KBM-7 (cell line): ENCODE results near the gene CACNA1E.

Experiments
- DNase-seq: peaks from one replicate; pipeline ENCODE4 v3.0.0-alpha.2; 2015
- in situ Hi-C: fragments of 300-500 bp; cut with MboI; formaldehyde crosslinking; loops from 2 replicates; pipeline ENCODE4 v1.14.3; 2020; ENCODE audit warnings: low sequenced_read_pairs, low pct_unique_long_range_greater_than_20kb, mixed read lengths

Gene CACNA1E

DNA sequence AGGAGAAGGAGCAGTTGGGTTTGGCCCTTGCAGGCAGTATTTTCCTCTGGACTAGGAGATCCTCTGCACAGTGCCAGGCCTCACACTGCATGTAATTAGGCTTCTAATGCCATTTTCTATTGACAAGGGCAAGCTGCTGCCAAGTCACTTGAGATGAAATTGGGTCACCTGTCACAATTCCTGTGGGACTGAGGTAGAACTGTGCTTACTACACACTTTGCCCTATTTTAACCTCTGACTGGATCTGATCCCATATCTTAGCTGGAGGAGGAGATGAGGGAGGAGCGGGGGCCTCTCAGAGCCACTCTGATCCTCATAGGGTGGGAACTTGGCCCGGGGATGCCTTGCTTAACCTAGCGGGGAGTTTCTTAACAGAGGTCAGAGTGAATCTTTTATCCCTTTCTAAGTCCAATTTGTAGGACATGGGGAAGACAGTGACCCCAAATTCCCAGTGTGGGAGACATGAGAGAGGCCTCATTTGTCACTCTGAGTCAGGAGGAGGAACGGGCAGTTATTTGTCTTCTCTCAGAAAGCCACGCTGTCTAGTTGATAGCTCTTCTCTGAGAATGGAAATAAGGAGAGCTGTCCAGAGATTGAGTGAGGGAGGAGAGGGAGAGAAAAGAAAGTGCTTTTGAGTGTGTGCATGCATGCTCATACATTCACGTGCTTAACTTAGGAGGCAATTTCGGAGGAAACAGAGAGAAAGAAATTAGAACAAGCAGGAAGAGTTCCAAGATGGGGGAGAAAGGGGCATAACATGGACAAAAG, 121.3 kb downstream of the CACNA1E start:
- DNase-seq = no peak
- in situ Hi-C loops = no loop called here

DNA sequence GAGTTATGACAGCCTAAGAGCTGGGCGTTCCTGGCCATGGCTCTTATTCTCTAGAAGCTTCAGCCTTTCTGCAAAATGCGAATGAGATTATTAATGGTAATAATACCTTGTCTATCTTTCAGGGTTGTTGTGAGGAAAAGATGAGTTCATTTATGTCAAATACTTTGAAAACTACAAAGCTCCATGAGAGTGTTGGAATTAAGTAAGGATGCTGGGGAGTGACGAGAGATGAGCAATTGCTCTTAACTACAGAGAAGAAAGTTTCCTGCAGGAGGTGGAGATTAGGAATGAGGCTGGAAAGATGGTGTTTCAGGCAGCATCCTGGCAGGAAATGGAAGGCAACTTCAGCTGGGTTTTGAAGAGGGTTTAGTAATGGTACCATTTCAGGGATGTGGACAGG, 124.2 kb downstream of the CACNA1E start:
- in situ Hi-C loops = no loop called here
- DNase-seq = no peak

DNA sequence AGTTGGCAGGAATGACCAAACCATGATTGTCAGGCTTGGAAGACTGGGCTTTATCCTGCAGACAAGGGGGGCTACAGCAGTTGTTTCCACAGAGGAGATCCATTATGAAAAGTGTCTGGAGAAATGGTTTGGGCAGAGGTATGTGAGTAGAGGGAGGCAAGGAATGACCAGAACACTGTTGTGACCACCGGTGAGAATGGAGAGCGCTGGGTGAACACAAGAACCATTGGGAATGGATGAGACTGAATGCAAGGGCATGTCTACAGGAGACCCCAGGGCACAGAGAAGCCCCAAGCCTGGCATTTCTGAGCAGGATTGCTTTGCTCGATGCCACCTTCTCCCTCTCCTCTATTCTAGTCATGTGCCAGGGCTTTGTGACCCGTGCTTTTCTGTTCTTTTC, 125.1 kb downstream of the CACNA1E start:
- in situ Hi-C loops = no loop called here
- DNase-seq = no peak

DNA sequence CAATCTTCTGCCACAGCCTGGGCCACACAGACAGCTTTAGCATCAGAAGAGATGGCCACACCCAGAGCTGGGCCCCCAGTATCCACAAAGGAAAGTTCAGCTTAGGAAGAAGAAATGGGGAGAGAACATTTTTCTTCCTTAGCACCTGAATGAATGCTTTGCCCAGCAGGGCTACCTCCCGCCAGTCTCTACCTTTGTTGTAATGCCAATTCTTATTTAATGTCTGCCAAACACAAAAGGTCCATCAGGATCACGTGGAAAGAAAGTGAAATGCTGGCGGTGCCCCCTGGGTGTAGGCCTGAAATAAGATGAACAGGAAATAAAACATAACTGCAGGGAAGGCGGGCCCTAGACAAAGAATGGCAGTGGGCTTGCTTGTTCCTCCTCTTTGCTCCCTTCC, 125.6 kb downstream of the CACNA1E start:
- no peak for DNase-seq
- in situ Hi-C loops = no loop called here

DNA sequence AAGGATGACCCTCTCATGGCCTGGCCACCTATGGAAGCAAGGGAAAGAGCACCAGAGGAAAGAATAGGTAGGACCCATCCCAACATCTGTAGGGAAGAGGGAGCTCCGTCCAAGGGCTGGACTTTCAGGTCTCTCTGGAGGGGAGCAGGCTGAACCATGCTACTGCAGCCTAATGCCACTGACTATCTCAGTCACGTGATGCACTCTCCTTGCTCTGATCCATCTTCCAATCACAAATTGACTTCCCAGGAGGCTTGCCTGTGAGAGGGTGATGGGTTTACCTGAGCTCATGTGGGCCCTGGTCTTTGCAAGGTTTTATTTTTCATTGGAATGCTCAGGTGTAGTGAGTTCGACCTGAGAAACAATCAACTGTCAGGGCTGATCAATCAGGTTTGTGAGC, 128.8 kb downstream of the CACNA1E start:
- DNase-seq = no peak
- in situ Hi-C loops = no loop called here

DNA sequence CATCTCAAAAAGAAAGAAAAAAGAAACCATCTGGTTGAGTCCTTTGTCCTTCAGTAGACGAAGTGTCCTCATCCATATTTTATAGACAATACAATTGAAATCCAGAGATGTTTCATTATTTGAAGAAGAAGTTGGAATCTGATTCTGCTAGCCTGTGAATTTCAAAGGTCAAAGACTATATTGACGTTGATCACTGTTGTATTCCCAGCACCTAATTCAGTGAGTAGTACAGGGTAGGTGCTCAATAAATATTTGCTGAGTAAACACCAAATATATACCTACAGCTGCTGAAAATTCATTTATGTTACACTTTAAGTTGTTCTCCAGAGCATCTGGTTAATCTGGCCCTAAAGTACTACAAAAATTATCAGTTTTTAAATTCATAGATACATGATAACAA, 135.2 kb downstream of the CACNA1E start:
- in situ Hi-C loops = no loop called here
- DNase-seq = no peak

DNA sequence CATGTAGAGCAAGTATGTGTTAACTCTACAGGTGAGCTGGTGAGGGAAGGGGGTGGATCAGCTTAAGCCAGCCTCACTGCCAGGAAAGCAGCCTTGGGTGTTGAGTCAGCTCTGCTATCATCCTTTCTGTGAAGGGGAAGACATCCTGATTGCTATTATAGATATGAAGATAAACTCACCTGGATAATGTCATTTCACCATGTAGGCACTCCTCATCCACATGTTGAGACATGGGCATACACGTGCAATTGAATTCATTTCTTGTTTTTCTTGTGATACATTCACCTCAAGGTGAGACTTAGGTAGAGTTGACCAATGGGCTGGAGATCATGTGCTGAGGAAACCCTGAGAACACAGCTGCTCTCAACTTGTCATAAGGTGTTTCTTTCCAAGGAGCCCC, 136.9 kb downstream of the CACNA1E start:
- in situ Hi-C loops = no loop called here
- DNase-seq = no peak

DNA sequence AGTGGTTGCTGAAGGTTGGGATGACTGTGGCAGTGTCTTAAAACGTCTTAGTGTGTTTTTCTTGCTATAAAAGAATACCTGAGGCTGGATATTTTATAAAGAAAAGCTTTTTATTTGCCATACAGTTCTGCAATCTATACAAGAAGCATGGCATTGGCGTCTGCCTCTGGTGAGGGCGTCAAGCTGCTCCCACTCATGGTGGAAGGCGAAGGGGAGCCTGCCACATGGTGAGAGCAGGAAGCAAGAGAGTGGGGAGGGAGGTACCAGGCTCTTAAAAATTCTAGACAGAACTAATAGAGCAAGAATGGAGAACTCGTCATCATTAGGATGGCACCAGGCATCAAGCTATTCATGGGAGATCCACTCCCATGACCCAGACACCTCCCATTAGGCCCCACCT, 140.5 kb downstream of the CACNA1E start:
- DNase-seq = no peak
- in situ Hi-C loops = no loop called here

DNA sequence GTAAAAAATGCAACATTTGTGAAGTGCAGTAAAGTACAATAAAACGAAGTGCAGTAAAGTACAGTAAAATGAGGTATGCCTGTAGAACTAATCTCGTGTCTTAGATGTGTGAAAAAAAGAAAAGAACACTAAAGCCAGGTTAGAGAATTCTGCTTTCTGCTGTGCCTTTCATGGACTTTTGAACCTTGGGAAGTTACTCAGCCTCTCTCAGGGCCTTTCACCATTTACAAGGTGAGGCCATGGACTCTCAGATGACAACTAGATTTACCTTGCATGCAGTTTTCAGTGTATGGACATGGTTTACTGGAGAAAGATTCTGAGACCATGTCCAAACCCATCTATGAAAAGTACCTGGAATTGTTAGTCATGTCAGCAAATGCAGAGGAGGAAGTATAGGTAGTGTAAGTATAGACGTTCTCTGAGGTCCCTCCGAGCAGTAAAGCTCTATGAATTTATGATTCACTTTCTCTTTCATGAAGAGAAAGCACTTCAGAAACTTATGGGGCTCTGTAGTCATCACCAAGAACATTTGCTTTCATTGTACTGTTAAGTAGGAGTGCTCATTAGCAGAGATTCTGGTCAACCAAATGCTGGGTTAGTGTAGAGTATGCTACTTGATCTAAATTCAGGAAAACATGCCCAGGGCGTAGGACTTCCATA, 143.1 kb downstream of the CACNA1E start:
- in situ Hi-C loops = no loop called here

DNA sequence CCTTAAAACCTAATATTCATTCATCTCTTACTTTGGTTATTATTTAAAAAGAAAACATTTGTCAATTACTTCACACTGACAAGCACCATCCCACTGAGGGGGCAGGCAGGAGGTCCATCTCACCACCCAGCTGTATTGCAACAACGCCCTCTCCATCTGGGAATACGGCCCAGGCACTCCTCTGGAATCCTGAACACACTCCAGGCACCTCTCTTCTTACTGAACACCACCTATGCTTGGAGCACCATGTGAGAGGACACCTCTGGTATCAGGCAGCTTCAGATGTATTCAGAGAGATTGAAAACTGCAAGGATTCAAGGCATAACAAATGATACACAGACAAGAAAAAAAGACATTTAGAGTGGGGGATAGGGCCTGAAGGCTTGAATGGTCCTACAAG, 147.1 kb downstream of the CACNA1E start:
- DNase-seq = no peak
- in situ Hi-C loops = no loop called here

More for the DNA sequence above, 143.1 kb downstream of the CACNA1E start:
- DNase-seq = no peak

DNA sequence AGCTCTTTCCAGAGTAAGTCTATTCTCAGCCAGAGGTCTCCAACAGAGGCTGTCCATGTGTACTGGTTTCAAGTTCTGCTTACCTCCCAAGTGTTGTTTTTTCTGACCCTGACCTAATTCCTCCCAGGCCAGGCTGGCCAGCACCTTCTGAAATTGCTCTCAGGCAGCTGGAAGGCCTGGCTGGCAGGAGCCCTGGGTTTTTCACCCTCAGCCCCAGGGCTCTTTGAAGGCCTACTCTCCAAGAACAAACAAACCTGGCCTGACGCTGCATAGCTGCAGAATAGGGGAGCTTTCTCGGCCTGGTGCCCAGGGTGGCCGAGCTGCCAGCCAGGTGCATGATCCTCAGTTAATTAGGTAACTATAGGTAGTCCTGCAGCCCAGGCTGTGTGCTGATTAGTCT, 147.5 kb downstream of the CACNA1E start:
- in situ Hi-C loops = no loop called here
- no peak for DNase-seq

DNA sequence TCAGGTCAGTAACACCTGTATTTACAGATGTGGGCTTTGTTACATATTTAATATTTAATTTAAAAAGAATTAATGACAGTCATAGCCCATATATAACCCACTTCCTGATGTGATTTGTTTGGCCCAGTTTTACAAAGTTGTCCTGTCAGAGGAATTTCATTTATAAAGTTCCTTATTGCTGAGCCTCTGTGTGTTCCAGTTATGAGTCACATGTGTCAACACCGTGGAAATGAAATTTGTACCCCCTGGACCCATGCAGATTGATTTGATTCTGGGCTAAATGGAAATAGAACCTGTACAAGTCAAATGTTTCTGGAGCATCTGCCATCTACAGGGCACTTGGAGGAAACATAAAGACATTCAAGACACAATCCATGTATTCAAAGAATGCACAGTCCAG, 149.2 kb downstream of the CACNA1E start:
- in situ Hi-C loops = no loop called here

DNA sequence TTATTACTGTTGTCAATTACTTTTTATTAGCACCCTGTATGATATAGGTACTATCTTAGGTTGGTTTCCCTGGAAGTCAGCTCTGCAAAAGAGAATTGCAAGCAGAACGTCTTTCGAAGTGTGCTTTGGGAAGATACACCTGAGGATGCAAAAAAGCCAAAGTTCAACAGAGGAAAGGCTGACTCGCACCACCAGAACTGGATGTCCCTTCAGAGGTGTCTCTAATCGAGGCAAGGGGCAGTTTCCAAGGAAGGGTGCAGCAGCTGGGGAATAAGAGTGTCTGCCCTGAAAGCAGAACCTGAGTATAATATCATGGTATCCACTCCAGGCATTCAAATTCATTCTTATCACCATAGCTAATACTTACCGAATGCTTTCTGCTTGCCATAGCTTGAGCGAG, 149.6 kb downstream of the CACNA1E start:
- DNase-seq = no peak
- in situ Hi-C loops = no loop called here

More for the DNA sequence above, 149.2 kb downstream of the CACNA1E start:
- no peak for DNase-seq

DNA sequence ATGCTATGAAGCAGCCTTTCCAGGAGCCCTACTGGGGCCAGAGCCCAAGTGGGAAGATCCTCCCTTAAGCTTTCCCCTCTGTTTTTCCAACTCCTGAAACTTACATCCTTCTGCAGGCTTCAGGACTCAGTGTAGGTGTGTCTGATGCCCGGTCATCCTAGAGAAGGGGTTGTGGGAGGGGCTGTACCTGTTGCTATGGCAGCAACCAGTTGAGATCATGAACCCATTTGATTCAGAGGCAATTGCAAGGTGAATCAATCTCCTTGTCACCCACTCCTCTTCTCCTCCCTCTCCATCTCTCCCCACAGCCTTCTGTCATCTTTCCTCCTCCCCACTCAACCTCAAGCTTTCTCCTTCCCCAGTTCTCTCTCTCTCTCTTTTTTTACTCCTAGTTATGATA, 151.8 kb downstream of the CACNA1E start:
- DNase-seq = no peak
- in situ Hi-C loops = no loop called here

DNA sequence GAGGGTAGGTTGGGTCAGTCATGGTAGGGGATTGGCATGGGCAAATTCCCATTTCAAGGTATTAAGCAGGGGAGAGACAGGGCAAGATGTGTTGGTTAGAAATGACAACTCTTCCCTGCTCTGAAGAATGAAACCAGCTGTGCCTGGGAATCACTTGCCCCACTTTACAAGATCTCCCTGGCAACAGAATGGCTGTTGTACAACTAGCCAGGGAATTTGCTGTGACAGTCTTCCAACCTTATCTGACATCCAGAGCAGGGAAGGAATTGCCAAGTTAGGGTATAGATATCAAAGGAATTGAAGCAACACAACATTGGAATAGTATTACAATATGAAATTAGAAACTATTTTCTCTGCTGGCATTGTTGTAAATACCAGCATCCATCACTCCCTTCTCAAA, 154.7 kb downstream of the CACNA1E start:
- DNase-seq = no peak
- in situ Hi-C loops = no loop called here

DNA sequence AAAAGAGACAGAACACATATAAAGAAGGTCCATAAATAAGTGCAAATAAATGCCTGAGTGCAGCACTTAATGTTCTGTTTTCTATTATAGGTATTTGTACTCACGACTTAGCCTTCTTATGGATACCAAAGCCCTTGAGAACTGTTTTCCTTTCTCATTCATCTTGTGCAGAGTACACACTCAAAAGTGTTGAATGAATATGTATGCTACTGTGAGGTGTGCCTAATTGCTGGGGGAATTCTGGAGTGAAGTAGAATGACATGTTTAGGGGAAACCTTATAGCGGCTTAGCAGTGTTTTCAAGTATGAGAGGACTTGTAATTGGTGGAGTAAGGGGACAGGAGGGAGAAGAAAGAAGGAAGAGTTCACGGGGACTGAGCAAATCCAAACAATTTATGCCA, 157.6 kb downstream of the CACNA1E start:
- DNase-seq = no peak
- in situ Hi-C loops = no loop called here

DNA sequence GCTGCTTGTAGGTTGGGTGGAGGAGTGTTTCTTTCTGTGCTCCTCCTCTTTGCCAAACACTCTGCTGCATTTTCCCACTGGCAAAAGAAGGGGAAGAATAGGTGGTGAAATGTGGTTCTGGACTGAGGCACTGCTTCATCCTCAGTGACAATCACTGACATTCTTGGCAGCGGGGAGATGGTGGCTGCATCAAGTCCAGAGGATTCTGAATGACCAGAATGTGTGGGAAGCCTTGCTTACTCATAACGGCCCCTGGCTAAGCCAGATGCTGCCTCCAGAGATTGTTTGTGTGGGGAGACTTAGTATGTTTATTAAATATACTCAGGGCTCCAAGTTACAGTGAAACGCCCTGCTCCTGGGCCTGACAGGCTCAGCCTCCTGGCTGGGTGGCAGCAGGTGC, 160.3 kb downstream of the CACNA1E start:
- DNase-seq = no peak
- in situ Hi-C loops = no loop called here

DNA sequence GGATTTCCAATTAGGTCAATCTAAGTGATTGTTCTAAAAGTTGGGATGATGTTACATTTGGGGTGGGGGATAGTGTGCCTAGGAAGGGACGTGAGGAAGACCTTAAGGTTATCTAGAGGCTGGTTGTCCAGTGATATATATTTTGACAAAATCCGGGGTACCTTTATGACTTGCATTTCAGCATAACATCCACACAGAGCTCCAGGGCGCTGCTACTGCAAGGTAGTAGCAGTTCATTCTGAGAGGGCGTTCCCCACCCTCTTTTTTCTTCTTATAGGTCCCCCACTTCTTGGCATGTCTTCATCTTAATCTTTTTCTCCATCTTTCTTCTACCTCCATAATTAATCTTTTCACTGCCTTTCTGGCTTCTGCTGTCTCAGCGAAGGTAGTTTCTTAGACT, 161.9 kb downstream of the CACNA1E start:
- no peak for DNase-seq
- in situ Hi-C loops = no loop called here

DNA sequence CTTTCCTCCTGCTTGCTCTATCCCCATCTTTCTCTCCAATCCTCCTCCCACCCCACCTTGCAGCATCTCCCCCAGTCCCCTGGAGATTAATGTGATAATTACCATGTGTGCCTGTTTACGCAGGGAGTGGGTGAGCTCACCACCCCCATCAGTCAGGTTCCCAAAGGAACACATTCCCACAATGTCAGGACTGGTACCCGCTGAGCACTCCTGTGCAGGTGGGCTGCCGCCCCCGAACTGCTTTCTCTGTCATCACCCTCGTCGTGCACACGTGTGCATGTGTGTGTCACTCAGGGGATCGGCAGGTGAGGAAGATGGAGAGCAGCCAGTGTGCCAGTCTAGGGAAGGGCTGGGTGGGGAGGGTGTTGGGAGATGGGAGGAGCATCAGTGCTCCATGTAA, 163.4 kb downstream of the CACNA1E start:
- in situ Hi-C loops = no loop called here
- no peak for DNase-seq

DNA sequence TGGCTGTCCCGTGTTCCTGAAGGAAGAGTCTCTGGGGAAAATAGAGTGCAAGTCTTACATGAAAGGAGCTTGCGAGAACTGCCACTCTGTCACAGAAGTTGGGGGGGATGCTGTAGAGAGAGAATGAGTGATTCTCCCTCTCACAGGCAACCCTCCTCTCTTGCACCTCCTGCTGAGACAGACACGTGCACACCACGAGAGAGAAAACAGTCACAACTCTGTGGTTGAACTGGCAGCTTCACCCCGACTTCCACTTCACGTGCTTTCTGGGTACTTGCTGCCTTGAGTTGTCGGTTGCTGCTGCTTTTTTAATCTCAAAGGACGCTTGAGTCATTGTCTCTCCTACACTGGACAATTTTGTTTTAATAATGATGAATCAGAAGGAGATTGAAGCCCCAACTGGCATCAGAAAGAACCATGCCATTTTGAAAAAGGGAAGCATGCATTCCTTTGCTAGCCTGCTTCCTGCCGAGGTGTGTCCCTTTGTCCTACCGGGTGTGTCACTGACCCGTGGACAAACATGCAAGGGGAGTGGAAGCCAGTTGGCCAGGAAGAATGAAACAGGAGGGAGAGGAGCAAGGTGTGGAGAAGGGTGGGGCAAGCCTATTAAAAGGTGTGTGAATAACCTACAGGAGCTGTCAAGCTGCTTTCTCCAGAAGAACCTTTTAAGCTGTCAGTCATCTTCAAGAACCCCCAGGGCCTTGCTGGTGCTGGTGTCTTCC, 164.2 kb downstream of the CACNA1E start:
- no peak for DNase-seq
- in situ Hi-C loops = no loop called here
